ENCODE results near the gene PDHX. TPM values are rescaled to one million over a fixed set of nuclear protein-coding genes. Genes with fewer than 3 reads are reported as not detected.

The PDHX gene
- polyA plus RNA-seq, 3 donors = 9.3 to 19.5 (median 17.5) TPM

- TF ChIP-seq CTCF (IDR thresholded peaks at IDR 0.05) = no peak
- H3K9ac ChIP-seq (ENCODE audit: insufficient read depth, low read length, poor library complexity, severe bottlenecking) = no peak overlapping the region
These were observed 32.3 kb downstream of the PDHX start for GRCh38 chr11:34948696-34949095.

GRCh38 chr11:34953955-34954354 lies 37.5 kb downstream of the PDHX start:
- no peak overlapping the region for H3K27ac ChIP-seq (ENCODE audit: low read depth in 1 of 2, low read length in 2 of 2)
- no peak overlapping the region for H3K4me2 ChIP-seq (replicated peaks; ENCODE audit: extremely low read depth, low read length, poor library complexity, severe bottlenecking)
- intact Hi-C loops (cut with micrococcal nuclease) = no loop called here
- Mint-ChIP-seq H3K4me1 (peaks cover 9% of the 10 kb centered on the region), H3K36me3 (peaks cover 24% of the 10 kb centered on the region in 2 donors), H3K27ac (peak overlapping the region in 1 of 7 donors; percentile 23), H3K9me3 (no peaks in the 10 kb centered on the region), H3K27me3 (ENCODE audit: low read depth in 3 of 3) (no peaks in the 10 kb centered on the region), H3K4me3 (no peak overlapping the region)
- no peak for DNase-seq
- no peak overlapping the region for H3K9ac ChIP-seq (ENCODE audit: insufficient read depth, low read length, poor library complexity, severe bottlenecking)
- H3K27me3 ChIP-seq (ENCODE audit: control insufficient read depth in 2 of 2, insufficient read depth in 2 of 2, low read length in 2 of 2) = no peaks in the 10 kb centered on the region
- TF ChIP-seq CTCF (IDR thresholded peaks at IDR 0.05) = no peak
- H3K9me3 ChIP-seq (replicated peaks in 1 of 2; ENCODE audit: control insufficient read depth in 1 of 2, insufficient read depth in 1 of 2, low read length in 2 of 2) = no peaks in the 10 kb centered on the region
- no peaks in the 10 kb centered on the region for H3K79me2 ChIP-seq (ENCODE audit: insufficient read depth, low read length)
- no peaks in the 10 kb centered on the region for H4K20me1 ChIP-seq (ENCODE audit: insufficient read depth, low read length)
- peaks cover 2 to 4% of the 10 kb centered on the region in 2 donors for H3K36me3 ChIP-seq (replicated peaks in 1 of 2; ENCODE audit: control insufficient read depth in 1 of 2, insufficient read depth in 2 of 2, low read length in 2 of 2)
- H3K4me3 ChIP-seq (replicated peaks in 1 of 3; ENCODE audit: low read depth in 2 of 3, low read length in 3 of 3) = no peak overlapping the region
- peaks cover 8 to 10% of the 10 kb centered on the region in 2 donors for H3K4me1 ChIP-seq (ENCODE audit: control insufficient read depth in 1 of 2, insufficient read depth in 2 of 2, low read length in 2 of 2)
- no peak overlapping the region for H2AFZ ChIP-seq (ENCODE audit: insufficient read depth, low read depth, low read length, poor library complexity, severe bottlenecking)
- WGBS (ENCODE audit: insufficient coverage) = no CpG with 5 or more reads among the region's 1 CpG

More at GRCh38 chr11:34948696-34949095, 32.3 kb downstream of the PDHX start:
- no peak for DNase-seq
- no peaks in the 10 kb centered on the region for H4K20me1 ChIP-seq (ENCODE audit: insufficient read depth, low read length)
- Mint-ChIP-seq H3K27ac (no peak overlapping the region), H3K36me3 (peaks cover 24 to 31% of the 10 kb centered on the region in 2 donors), H3K4me3 (no peak overlapping the region), H3K9me3 (peaks cover 0 to 9% (median 4%) of the 10 kb centered on the region in 7 donors), H3K27me3 (ENCODE audit: low read depth in 3 of 3) (no peaks in the 10 kb centered on the region), H3K4me1 (no peaks in the 10 kb centered on the region)
- no peak overlapping the region for H2AFZ ChIP-seq (ENCODE audit: insufficient read depth, low read depth, low read length, poor library complexity, severe bottlenecking)
- H3K27me3 ChIP-seq (ENCODE audit: control insufficient read depth in 2 of 2, insufficient read depth in 2 of 2, low read length in 2 of 2) = no peaks in the 10 kb centered on the region
- H3K9me3 ChIP-seq (replicated peaks in 1 of 2; ENCODE audit: control insufficient read depth in 1 of 2, insufficient read depth in 1 of 2, low read length in 2 of 2) = peaks cover 0 to 4% of the 10 kb centered on the region in 2 donors
- H3K4me2 ChIP-seq (replicated peaks; ENCODE audit: extremely low read depth, low read length, poor library complexity, severe bottlenecking) = no peak overlapping the region
- no peaks in the 10 kb centered on the region for H3K4me1 ChIP-seq (ENCODE audit: control insufficient read depth in 1 of 2, insufficient read depth in 2 of 2, low read length in 2 of 2)
- intact Hi-C loops (cut with micrococcal nuclease) = no loop called here
- H3K36me3 ChIP-seq (replicated peaks in 1 of 2; ENCODE audit: control insufficient read depth in 1 of 2, insufficient read depth in 2 of 2, low read length in 2 of 2) = peaks cover 0 to 19% of the 10 kb centered on the region in 2 donors
- no peaks in the 10 kb centered on the region for H3K79me2 ChIP-seq (ENCODE audit: insufficient read depth, low read length)
- H3K27ac ChIP-seq (ENCODE audit: low read depth in 1 of 2, low read length in 2 of 2) = no peak overlapping the region
- H3K4me3 ChIP-seq (replicated peaks in 1 of 3; ENCODE audit: low read depth in 2 of 3, low read length in 3 of 3) = no peak overlapping the region
